Neural cell (in vitro differentiated cells): ENCODE results near the gene GNAL. TPM values are rescaled to one million over a fixed set of nuclear protein-coding genes. Genes with fewer than 3 reads are reported as not detected.

ENCODE experiments used
- H2AFZ ChIP-seq: fragments of 200-600, 300-800 bp; sonication (generic), shearing (Covaris generic); 2 replicates; pipeline ENCODE4 v1.6.0; 2014; ENCODE audit warnings: low read depth, mild to moderate bottlenecking, antibody characterized with exemption, low read length, moderate library complexity
- H3F3A ChIP-seq: fragments of 200-600 bp; shearing (Covaris generic); 2 replicates; pipeline ENCODE4 v1.6.1; 2016; ENCODE audit warnings: mild to moderate bottlenecking, moderate library complexity, mixed read lengths, antibody characterized with exemption, low read length; ENCODE audit not compliant: insufficient read depth, poor library complexity, severe bottlenecking
- H3K27ac ChIP-seq: fragments of 200-600, 300-800 bp; sonication (generic), shearing (Covaris generic); 2 replicates; pipeline ENCODE4 v1.5.1; 2014; ENCODE audit warnings: mild to moderate bottlenecking, low read length, moderate library complexity
- H3K27me3 ChIP-seq: fragments of 300-800, 200-600 bp; sonication (generic), shearing (Covaris generic); 2 replicates; pipeline ENCODE4 v1.6.0; 2014; ENCODE audit warnings: mild to moderate bottlenecking, low read depth, low read length, moderate library complexity; ENCODE audit not compliant: insufficient read depth
- H3K36me3 ChIP-seq: fragments of 300-800, 200-600 bp; sonication (generic), shearing (Covaris generic); 2 replicates; pipeline ENCODE4 v1.5.1; 2014; ENCODE audit warnings: mild to moderate bottlenecking, antibody characterized with exemption, low read length, moderate library complexity; ENCODE audit not compliant: insufficient read depth
- H3K4me2 ChIP-seq: fragments of 300-800, 200-600 bp; sonication (generic), shearing (Covaris generic); 2 replicates; pipeline ENCODE4 v1.6.0; 2014; ENCODE audit warnings: mild to moderate bottlenecking, low read length
- H3K4me3 ChIP-seq: fragments of 300-800, 200-600 bp; sonication (generic), shearing (Covaris generic); 2 replicates; pipeline ENCODE4 v1.5.1; 2014; ENCODE audit warnings: mild to moderate bottlenecking, low read length, moderate library complexity
- H3K79me2 ChIP-seq: fragments of 200-600 bp; shearing (Covaris generic); replicated peaks from 2 replicates; pipeline ENCODE4 v1.6.0; 2014; ENCODE audit warnings: mild to moderate bottlenecking, low read length, moderate library complexity; ENCODE audit not compliant: insufficient read depth
- H3K9ac ChIP-seq: fragments of 300-800, 200-600 bp; sonication (generic), shearing (Covaris generic); 2 replicates; pipeline ENCODE4 v1.6.1; 2016; ENCODE audit warnings: mild to moderate bottlenecking, low read length, mixed read lengths
- H3K9me2 ChIP-seq: fragments of 200-600 bp; shearing (Covaris generic); 2 replicates; pipeline ENCODE4 v1.6.1; 2016; ENCODE audit warnings: mild to moderate bottlenecking, low read length, mixed read lengths; ENCODE audit not compliant: insufficient read depth
- H3K9me3 ChIP-seq: fragments of 200-600, 300-800 bp; sonication (generic), shearing (Covaris generic); 2 replicates; pipeline ENCODE4 v1.6.1; 2016; ENCODE audit warnings: mild to moderate bottlenecking, mixed run types, low read length, moderate library complexity, mixed read lengths
- H4K20me1 ChIP-seq: fragments of 200-600 bp; shearing (Covaris generic); 2 replicates; pipeline ENCODE4 v1.6.1; 2016; ENCODE audit warnings: mild to moderate bottlenecking, mixed run types; ENCODE audit not compliant: insufficient read depth
- EP300 ChIP-seq: fragments of 450-650 bp; conservative IDR thresholded peaks from 2 replicates; pipeline ENCODE4 v1.6.1; 2014; ENCODE audit warnings: antibody characterized with exemption, mild to moderate bottlenecking, moderate library complexity; ENCODE audit not compliant: poor library complexity, severe bottlenecking
- EZH2 ChIP-seq: fragments of 200-600, 300-800 bp; shearing (Covaris generic), sonication (generic); IDR thresholded peaks from 2 replicates; pipeline ENCODE4 v1.6.1; 2014; ENCODE audit warnings: antibody characterized with exemption, low read length, borderline replicate concordance, mild to moderate bottlenecking; ENCODE audit not compliant: insufficient read depth, poor library complexity, severe bottlenecking
- MXI1 ChIP-seq: fragments of 450-650 bp; conservative IDR thresholded peaks from 2 replicates; pipeline ENCODE4 v1.6.1; 2014; ENCODE audit warnings: antibody characterized with exemption, mild to moderate bottlenecking; ENCODE audit not compliant: poor library complexity, severe bottlenecking
- POLR2AphosphoS5 ChIP-seq: IDR thresholded peaks from 2 replicates; pipeline ENCODE4 v1.6.1; 2012
- RAD21 ChIP-seq: fragments of 450-650 bp; conservative IDR thresholded peaks from 2 replicates; pipeline ENCODE4 v1.6.1; 2014; ENCODE audit warnings: antibody characterized with exemption, mild to moderate bottlenecking, moderate library complexity
- SMC3 ChIP-seq: fragments of 450-650 bp; conservative IDR thresholded peaks from 2 replicates; pipeline ENCODE4 v1.6.1; 2014; ENCODE audit warnings: antibody characterized with exemption, mild to moderate bottlenecking, moderate library complexity; ENCODE audit not compliant: poor library complexity
- TAF1 ChIP-seq: IDR thresholded peaks from 2 replicates; pipeline ENCODE4 v1.6.1; 2012; ENCODE audit warnings: low read depth
- polyA plus RNA-seq: library from polyadenylated mRNA; depleted of rRNA; stranded (reverse); fragments of >200 nt; gene quantifications from 2 replicates; pipeline ENCODE4 v1.2.3, GENCODE V29; 2014
- TF ChIP-seq, protein P1 (sequence below): fragments of 450-650 bp; IDR thresholded peaks from 2 replicates; pipeline ENCODE4 v1.5.1; 2014; ENCODE audit warnings: antibody characterized with exemption, mild to moderate bottlenecking, moderate library complexity; ENCODE audit not compliant: poor library complexity, severe bottlenecking
- TF ChIP-seq, protein P2 (sequence below): IDR thresholded peaks from 2 replicates; pipeline ENCODE4 v1.6.1; 2012; ENCODE audit warnings: borderline replicate concordance

The GNAL gene
- polyA plus RNA-seq, 1 donor from 2014 or later, result 16.7 TPM

DNA sequence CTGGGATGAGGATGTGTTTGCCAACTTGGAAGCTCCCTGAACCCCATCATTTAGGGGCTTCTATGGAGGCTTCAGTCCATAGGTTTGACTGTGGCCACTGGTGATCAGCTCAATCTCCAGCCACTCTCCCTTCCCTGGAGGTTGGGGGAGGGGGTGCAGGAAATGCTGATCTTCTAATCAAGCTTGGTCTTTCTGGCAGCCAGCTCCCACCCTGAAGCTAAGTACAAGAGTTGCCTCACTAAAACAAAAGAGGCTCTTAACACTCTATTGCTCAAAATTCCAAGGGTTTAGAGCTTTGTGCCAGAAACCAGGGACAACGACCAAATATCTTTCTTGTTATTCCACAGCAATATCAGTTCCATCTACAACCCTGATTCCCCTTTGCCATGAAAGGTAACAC, 238.4 kb downstream of the GNAL start:
- no peaks in the 10 kb centered on the region for H3K36me3 ChIP-seq
- H3K4me2 ChIP-seq, result no peak overlapping the region
- no peaks in the 10 kb centered on the region for H3K9me2 ChIP-seq
- no peak overlapping the region for H3K4me3 ChIP-seq
- H3K27ac ChIP-seq, result no peak overlapping the region
- H2AFZ ChIP-seq, result no peak overlapping the region
- H3F3A ChIP-seq, result no peaks in the 10 kb centered on the region
- no peaks in the 10 kb centered on the region for H4K20me1 ChIP-seq
- TF ChIP-seq TAF1 (no peak), EP300 (no peak), SMC3 (no peak), RAD21 (no peak), EZH2 (no peak), POLR2AphosphoS5 (no peak), MXI1 (no peak)
- TF ChIP-seq, protein P1, sequence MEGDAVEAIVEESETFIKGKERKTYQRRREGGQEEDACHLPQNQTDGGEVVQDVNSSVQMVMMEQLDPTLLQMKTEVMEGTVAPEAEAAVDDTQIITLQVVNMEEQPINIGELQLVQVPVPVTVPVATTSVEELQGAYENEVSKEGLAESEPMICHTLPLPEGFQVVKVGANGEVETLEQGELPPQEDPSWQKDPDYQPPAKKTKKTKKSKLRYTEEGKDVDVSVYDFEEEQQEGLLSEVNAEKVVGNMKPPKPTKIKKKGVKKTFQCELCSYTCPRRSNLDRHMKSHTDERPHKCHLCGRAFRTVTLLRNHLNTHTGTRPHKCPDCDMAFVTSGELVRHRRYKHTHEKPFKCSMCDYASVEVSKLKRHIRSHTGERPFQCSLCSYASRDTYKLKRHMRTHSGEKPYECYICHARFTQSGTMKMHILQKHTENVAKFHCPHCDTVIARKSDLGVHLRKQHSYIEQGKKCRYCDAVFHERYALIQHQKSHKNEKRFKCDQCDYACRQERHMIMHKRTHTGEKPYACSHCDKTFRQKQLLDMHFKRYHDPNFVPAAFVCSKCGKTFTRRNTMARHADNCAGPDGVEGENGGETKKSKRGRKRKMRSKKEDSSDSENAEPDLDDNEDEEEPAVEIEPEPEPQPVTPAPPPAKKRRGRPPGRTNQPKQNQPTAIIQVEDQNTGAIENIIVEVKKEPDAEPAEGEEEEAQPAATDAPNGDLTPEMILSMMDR, result no peak
- TF ChIP-seq, protein P2, sequence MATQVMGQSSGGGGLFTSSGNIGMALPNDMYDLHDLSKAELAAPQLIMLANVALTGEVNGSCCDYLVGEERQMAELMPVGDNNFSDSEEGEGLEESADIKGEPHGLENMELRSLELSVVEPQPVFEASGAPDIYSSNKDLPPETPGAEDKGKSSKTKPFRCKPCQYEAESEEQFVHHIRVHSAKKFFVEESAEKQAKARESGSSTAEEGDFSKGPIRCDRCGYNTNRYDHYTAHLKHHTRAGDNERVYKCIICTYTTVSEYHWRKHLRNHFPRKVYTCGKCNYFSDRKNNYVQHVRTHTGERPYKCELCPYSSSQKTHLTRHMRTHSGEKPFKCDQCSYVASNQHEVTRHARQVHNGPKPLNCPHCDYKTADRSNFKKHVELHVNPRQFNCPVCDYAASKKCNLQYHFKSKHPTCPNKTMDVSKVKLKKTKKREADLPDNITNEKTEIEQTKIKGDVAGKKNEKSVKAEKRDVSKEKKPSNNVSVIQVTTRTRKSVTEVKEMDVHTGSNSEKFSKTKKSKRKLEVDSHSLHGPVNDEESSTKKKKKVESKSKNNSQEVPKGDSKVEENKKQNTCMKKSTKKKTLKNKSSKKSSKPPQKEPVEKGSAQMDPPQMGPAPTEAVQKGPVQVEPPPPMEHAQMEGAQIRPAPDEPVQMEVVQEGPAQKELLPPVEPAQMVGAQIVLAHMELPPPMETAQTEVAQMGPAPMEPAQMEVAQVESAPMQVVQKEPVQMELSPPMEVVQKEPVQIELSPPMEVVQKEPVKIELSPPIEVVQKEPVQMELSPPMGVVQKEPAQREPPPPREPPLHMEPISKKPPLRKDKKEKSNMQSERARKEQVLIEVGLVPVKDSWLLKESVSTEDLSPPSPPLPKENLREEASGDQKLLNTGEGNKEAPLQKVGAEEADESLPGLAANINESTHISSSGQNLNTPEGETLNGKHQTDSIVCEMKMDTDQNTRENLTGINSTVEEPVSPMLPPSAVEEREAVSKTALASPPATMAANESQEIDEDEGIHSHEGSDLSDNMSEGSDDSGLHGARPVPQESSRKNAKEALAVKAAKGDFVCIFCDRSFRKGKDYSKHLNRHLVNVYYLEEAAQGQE, result no peak
- no peaks in the 10 kb centered on the region for H3K79me2 ChIP-seq
- H3K9me3 ChIP-seq, result no peaks in the 10 kb centered on the region
- no peaks in the 10 kb centered on the region for H3K27me3 ChIP-seq
- no peak overlapping the region for H3K9ac ChIP-seq

DNA sequence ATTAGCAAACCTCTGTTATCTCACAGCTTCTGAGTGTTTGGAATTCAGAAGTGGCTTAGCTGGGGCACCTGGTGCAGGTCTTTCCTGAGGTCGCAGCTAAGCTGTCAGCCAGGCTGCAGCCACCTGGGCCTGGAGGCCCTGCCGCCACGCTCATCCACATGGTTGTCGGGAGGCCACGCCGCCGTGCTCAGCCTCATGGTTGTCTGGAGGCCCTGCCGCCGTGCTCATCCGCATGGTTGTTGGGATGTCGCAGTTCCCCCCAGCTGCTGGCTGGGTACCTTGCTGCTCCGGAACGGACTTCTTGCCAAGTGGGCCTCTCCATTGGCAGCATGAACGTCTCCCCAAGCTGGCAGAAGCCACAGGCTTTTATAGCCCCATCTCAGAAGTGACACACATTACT, 243.3 kb downstream of the GNAL start:
- no peaks in the 10 kb centered on the region for H3K36me3 ChIP-seq
- no peak overlapping the region for H3K4me3 ChIP-seq
- TF ChIP-seq SMC3 (no peak), EP300 (no peak), MXI1 (no peak), EZH2 (no peak), RAD21 (no peak), POLR2AphosphoS5 (no peak)
- TF ChIP-seq, protein P2, result no peak
- TF ChIP-seq, protein P1, result no peak
- H3K4me2 ChIP-seq, result no peak overlapping the region
- no peaks in the 10 kb centered on the region for H3K9me2 ChIP-seq
- no peaks in the 10 kb centered on the region for H3K9me3 ChIP-seq
- H3K9ac ChIP-seq, result no peak overlapping the region
- no peaks in the 10 kb centered on the region for H3F3A ChIP-seq
- no peak overlapping the region for H3K27ac ChIP-seq
- no peaks in the 10 kb centered on the region for H3K79me2 ChIP-seq
- H4K20me1 ChIP-seq, result no peaks in the 10 kb centered on the region
- no peaks in the 10 kb centered on the region for H3K27me3 ChIP-seq
- H2AFZ ChIP-seq, result no peak overlapping the region
